Upper lobe of left lung (tissue), 6 donors: ENCODE data around the gene SHISAL1. TPM values are rescaled to one million over a fixed set of nuclear protein-coding genes. Genes with fewer than 3 reads are reported as not detected.

ENCODE experiments used
- ATAC-seq, 2 donors: fragments of 200-7000 bp; cut with Tn5 transposase; one replicate each; pipeline ENCODE4 v1.9.1; 2022; ENCODE audit warnings: mild to moderate bottlenecking in 2 of 2, moderate library complexity in 2 of 2; ENCODE audit not compliant: low FRiP score in 2 of 2
- DNase-seq, 2 donors: peaks; one replicate each; pipeline ENCODE4 v3.0.0-alpha.2; 2019 to 2020
- H3K27ac ChIP-seq, 4 donors: fragments of 200-600 bp; sonication (generic); one replicate each; pipeline ENCODE4 v1.5.1; 2016 to 2019
- H3K27me3 ChIP-seq, 4 donors: fragments of 200-600 bp; sonication (generic); one replicate each; pipeline ENCODE4 v1.5.1; 2017 to 2019
- H3K36me3 ChIP-seq, 4 donors: fragments of 200-600 bp; sonication (generic); one replicate each; pipeline ENCODE4 v1.5.1; 2016 to 2019
- H3K4me1 ChIP-seq, 4 donors: fragments of 200-600 bp; sonication (generic); one replicate each; pipeline ENCODE4 v1.5.1; 2018 to 2019
- H3K4me3 ChIP-seq, 4 donors: fragments of 200-600 bp; sonication (generic); one replicate each; pipeline ENCODE4 v1.5.1; 2017 to 2019; ENCODE audit warnings: mild to moderate bottlenecking in 2 of 4, moderate library complexity in 1 of 4
- H3K9me3 ChIP-seq, 4 donors: fragments of 200-600 bp; sonication (generic); one replicate each; pipeline ENCODE4 v1.5.1; 2018 to 2019
- CTCF ChIP-seq, 6 experiments: fragments of 450-650 bp in 4 of 6; fragments of 200-600 bp in 2 of 6; sonication (generic) in 2 of 6; IDR thresholded peaks; one replicate each; pipeline ENCODE4 v1.5.1; 2016 to 2019; ENCODE audit warnings: antibody characterized with exemption in 6 of 6
- EP300 ChIP-seq, 4 donors: sonication (generic); formaldehyde crosslinking; IDR thresholded peaks; one replicate each; pipeline ENCODE4 v1.5.1; 2017; ENCODE audit warnings: antibody characterized with exemption in 4 of 4, control low read depth in 2 of 4
- POLR2A ChIP-seq, 4 donors: fragments of 450-650 bp; IDR thresholded peaks; one replicate each; pipeline ENCODE4 v1.5.1; 2016 to 2017; ENCODE audit warnings: antibody characterized with exemption in 4 of 4, mild to moderate bottlenecking in 2 of 4
- POLR2AphosphoS5 ChIP-seq, 2 donors: sonication (generic); formaldehyde crosslinking; IDR thresholded peaks; one replicate each; pipeline ENCODE4 v1.5.1; 2017; ENCODE audit warnings: antibody characterized with exemption in 2 of 2
- WGBS, 2 donors: methylation state at CpG; one replicate each; pipeline ENCODE4 v1.1.5; 2017 to 2018; 5-methylcytosine and 5-hydroxymethylcytosine counted together
- total RNA-seq, 6 donors: library from RNA; depleted of rRNA in 4 of 6; stranded (reverse); fragments of >200 nt in 4 of 6; gene quantifications; one replicate each; pipeline versions ENCODE4 v1.1.0 to v1.2.1, GENCODE V29; 2016 to 2021
- donor health status: DM: no; HTN: no; CAD: no; lungs with moderate emphysema.
- donor health status: DM: no; HTN: yes; CAD: no; lungs with severe emphysema.

SHISAL1 gene
- total RNA-seq, 6 donors from 2014 or later: 0.11 to 1.0 (median 0.20) TPM; not detected in 1

GRCh38 chr22:44336962-44337677 lies 24.4 kb upstream of the SHISAL1 start:
- H3K27ac ChIP-seq: no peak overlapping the region
- no peaks in the 10 kb centered on the region for H3K9me3 ChIP-seq
- no peak overlapping the region for H3K4me3 ChIP-seq
- DNase-seq: no peak
- no peak for ATAC-seq
- H3K36me3 ChIP-seq: no peaks in the 10 kb centered on the region
- H3K27me3 ChIP-seq: peaks cover 0 to 11% (median 5%) of the 10 kb centered on the region in 4 donors
- H3K4me1 ChIP-seq: peaks cover 0 to 5% (median 1%) of the 10 kb centered on the region in 4 donors
- WGBS, 2 donors: 76 to 79% methylated on average over 6 to 21 of the region's 21 CpGs
- TF ChIP-seq POLR2AphosphoS5 (IDR thresholded peaks at IDR 0.05) (no peak), EP300 (IDR thresholded peaks at IDR 0.05) (no peak), POLR2A (IDR thresholded peaks at IDR 0.05) (no peak), CTCF (IDR thresholded peaks at IDR 0.05) (no peak)

DNA sequence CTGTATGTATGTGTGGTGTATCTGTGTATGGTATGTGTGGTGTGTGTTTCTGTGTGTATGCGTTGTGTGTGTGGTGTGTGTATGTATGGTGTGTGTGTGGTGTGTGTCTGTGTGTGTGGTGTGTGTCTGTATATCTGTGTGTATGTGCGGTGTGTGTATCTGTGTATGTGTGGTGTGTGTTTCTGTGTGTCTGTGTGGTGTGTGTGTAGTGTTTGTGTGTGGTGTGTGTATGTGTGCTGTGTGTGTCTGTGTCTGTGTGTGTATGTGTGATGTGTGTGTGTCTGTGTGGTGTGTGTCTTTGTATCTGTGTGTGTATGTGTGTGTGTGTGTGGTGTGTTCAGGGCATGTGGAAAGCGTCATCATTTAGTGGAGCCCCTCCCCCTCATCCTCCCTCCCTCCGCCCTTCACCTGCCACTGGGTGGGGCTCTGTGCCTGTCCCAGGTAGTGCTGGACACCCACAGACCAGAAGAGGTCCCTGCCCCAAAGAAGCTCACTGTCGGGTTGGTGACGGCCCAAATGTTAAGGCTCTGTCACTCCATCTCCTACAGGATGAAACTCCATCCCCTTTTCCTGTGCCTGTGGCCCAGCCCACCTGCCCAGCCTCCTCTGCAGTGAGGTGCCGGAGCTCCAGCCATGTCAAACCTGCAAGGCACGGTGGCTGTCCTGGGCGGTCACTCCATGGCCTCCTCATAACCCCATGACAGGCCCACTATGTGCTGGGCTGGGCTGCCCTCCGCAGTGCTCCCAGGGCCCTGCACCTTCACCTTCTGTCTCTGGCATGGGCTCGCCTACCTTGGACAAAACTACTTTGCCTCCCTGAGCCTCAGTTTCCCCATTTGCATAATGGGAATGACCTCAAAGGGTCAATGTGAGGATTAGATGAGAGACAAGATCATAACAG lies 23.4 kb upstream of the SHISAL1 start:
- no peak for TF ChIP-seq POLR2AphosphoS5 (IDR thresholded peaks at IDR 0.05)
- no peak for TF ChIP-seq EP300 (IDR thresholded peaks at IDR 0.05)
- no peak for TF ChIP-seq POLR2A (IDR thresholded peaks at IDR 0.05)
- TF ChIP-seq CTCF (IDR thresholded peaks at IDR 0.05): no peak
- no peak for DNase-seq
- Histone ChIP-seq H3K4me1 (peaks cover 2 to 10% (median 3%) of the 10 kb centered on the region in 4 donors), H3K9me3 (no peaks in the 10 kb centered on the region), H3K4me3 (no peak overlapping the region), H3K27ac (no peak overlapping the region), H3K27me3 (peaks cover 0 to 18% (median 9%) of the 10 kb centered on the region in 4 donors), H3K36me3 (no peaks in the 10 kb centered on the region)
- WGBS, 2 donors: 66 to 73% methylated on average over 9 to 11 of the region's 11 CpGs
- no peak for ATAC-seq

DNA sequence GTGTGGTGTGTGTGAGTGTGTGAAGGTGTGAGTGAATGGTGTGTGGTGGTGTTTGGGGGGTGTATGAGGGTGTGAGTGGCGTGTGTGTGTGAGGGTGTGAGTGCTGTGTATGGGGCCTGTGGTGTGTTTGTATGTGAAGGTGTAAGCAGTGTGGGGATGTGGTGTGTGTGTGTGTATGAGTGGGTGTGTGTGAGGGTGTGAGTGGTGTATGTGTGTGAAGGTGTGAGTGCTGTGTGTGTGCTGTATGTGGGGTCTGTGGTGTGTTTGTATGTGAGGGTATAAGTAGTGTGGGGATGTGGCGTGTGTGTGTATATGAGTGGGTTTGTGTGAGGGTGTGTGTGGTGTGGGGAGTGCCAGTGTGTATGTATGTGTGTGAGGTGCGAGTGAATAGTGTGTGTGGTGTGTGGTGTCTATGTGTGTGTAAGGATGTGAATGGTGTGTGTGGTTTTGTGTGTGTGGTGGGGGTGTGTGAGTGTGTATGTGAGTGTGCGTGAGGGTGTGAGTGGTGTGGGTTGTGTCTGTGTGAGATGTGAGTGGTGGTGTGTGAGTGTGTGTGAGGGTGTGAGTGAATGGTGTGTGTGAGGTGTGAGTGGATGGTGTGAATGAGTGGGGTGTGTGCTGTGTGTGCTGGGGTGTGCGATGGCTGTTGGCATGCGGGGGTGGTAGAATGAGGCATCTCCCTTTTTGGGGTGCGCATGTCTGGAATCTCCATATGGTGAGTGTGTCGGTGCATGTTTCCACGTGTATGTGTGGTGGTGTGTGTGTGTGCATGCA lies 22.5 kb upstream of the SHISAL1 start:
- DNase-seq (no peak), ATAC-seq (no peak)
- H3K27me3 ChIP-seq: peaks cover 0 to 27% (median 16%) of the 10 kb centered on the region in 4 donors
- no peak overlapping the region for H3K27ac ChIP-seq
- H3K36me3 ChIP-seq: no peaks in the 10 kb centered on the region
- H3K9me3 ChIP-seq: no peaks in the 10 kb centered on the region
- WGBS, 2 donors: 91 to 92% methylated on average over 9 of the region's 9 CpGs
- TF ChIP-seq POLR2AphosphoS5 (IDR thresholded peaks at IDR 0.05) (no peak), CTCF (IDR thresholded peaks at IDR 0.05) (no peak), EP300 (IDR thresholded peaks at IDR 0.05) (no peak), POLR2A (IDR thresholded peaks at IDR 0.05) (no peak)
- no peak overlapping the region for H3K4me3 ChIP-seq
- peaks cover 5 to 19% (median 11%) of the 10 kb centered on the region in 4 donors for H3K4me1 ChIP-seq

DNA sequence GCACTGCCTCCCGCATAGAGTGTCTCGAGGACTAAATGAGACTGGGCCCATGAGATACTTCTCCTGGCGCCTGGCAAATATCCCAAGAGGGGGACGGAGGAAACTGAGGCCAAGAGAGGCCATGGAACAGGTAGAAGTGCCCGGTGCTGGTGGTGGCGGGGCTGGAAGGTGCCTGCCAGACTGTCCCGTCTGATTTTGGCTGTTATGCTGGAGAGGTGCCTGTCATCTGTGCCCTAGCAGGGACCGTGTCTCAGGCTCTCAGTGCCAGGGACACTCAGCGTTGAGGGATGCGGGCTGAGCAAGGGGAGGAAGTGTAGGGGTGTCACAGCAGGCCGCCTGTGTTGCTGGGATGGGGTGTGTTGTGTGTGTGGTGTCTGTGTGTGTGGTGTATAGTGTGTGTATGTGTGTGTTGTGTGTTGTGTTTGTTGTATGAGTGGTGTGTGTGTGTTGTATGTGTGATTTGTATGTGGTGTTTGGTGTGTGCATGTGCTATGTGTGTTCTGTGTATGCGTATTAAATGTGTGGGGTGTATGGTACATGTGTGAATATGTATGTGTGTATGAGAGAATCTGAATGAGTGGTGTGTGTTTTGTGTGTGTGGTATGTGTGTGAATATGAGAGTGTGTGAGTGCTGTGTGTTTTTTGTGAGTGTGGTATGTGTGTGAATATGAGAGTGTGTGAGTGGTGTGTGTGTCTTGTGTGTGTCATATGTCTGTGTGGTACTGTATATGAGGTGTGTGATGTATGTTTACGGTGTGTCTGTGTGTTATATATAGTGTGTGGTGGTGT lies 21.3 kb upstream of the SHISAL1 start:
- DNase-seq (no peak), ATAC-seq (no peak)
- Histone ChIP-seq H3K27me3 (peaks cover 0 to 32% (median 21%) of the 10 kb centered on the region in 4 donors), H3K9me3 (no peaks in the 10 kb centered on the region), H3K36me3 (no peaks in the 10 kb centered on the region), H3K4me3 (no peak overlapping the region), H3K4me1 (peaks cover 5 to 30% (median 14%) of the 10 kb centered on the region in 4 donors), H3K27ac (no peak overlapping the region)
- 79 to 80% methylated on average over 12 to 13 of the region's 13 CpGs for WGBS, 2 donors
- TF ChIP-seq POLR2A (IDR thresholded peaks at IDR 0.05) (no peak), POLR2AphosphoS5 (IDR thresholded peaks at IDR 0.05) (no peak), EP300 (IDR thresholded peaks at IDR 0.05) (no peak), CTCF (IDR thresholded peaks at IDR 0.05) (no peak)
